Central memory CD8-positive, alpha-beta T cell (primary cell): Measurements from ENCODE around the gene TNFSF12.

Experiments used
- ATAC-seq: fragments of 150-1000 bp; cut with Tn5 transposase; replicated peaks from 2 replicates; pipeline ENCODE4 v1.10.0; 2022; ENCODE audit warnings: mild to moderate bottlenecking, moderate FRiP score, moderate number of reproducible peaks; ENCODE audit not compliant: poor library complexity, severe bottlenecking; ENCODE audit errors: extremely low read depth
- DNase-seq, 2 donors: peaks; one replicate each; pipeline ENCODE4 v3.0.0; 2021; ENCODE audit warnings: low spot score in 2 of 2
- H3K27ac Mint-ChIP-seq: one replicate; pipeline ENCODE4 v1.8.0; 2022; ENCODE audit warnings: low read depth, mild to moderate bottlenecking, moderate library complexity, mixed read lengths
- H3K27me3 Mint-ChIP-seq: one replicate; pipeline ENCODE4 v1.8.0; 2022; ENCODE audit warnings: mixed read lengths
- H3K36me3 Mint-ChIP-seq: one replicate; pipeline ENCODE4 v1.8.0; 2022; ENCODE audit warnings: mild to moderate bottlenecking, moderate library complexity, mixed read lengths; ENCODE audit not compliant: insufficient read depth
- H3K4me1 Mint-ChIP-seq: one replicate; pipeline ENCODE4 v1.8.0; 2022; ENCODE audit warnings: mixed read lengths
- H3K4me3 Mint-ChIP-seq: one replicate; pipeline ENCODE4 v1.8.0; 2022; ENCODE audit warnings: mild to moderate bottlenecking, moderate library complexity, mixed read lengths
- H3K9me3 Mint-ChIP-seq: one replicate; pipeline ENCODE4 v1.8.0; 2022; ENCODE audit warnings: mixed read lengths

The TNFSF12 gene

DNA sequence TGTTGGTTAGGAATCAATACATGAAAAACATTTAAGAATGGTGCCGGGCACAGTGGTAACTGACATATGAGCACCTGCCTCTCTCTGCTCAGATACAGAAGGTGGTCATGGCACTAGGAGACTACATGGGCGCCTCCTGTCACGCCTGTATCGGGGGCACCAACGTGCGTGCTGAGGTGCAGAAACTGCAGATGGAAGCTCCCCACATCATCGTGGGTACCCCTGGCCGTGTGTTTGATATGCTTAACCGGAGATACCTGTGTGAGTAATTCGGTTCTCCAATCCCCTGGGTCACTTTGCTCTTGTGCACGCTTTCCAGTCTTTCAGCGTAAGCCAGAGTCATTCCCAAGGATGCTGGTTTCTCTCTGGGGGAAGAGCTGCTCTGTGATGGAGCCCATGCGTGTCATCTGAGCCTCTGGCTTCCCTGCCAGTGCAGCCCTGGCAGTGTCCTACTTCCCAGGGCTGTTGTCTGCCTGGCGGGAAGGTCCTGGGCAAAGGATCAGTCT lies 27.6 kb downstream of the TNFSF12 start:
- peak overlapping the region; percentile 100 for H3K4me3 Mint-ChIP-seq
- ATAC-seq = no peak
- H3K27ac Mint-ChIP-seq = no peak overlapping the region
- H3K4me1 Mint-ChIP-seq = peaks cover 62% of the 10 kb centered on the region
- no peak for DNase-seq
- H3K27me3 Mint-ChIP-seq = no peaks in the 10 kb centered on the region
- peaks cover 83% of the 10 kb centered on the region for H3K36me3 Mint-ChIP-seq
- H3K9me3 Mint-ChIP-seq = no peaks in the 10 kb centered on the region

DNA sequence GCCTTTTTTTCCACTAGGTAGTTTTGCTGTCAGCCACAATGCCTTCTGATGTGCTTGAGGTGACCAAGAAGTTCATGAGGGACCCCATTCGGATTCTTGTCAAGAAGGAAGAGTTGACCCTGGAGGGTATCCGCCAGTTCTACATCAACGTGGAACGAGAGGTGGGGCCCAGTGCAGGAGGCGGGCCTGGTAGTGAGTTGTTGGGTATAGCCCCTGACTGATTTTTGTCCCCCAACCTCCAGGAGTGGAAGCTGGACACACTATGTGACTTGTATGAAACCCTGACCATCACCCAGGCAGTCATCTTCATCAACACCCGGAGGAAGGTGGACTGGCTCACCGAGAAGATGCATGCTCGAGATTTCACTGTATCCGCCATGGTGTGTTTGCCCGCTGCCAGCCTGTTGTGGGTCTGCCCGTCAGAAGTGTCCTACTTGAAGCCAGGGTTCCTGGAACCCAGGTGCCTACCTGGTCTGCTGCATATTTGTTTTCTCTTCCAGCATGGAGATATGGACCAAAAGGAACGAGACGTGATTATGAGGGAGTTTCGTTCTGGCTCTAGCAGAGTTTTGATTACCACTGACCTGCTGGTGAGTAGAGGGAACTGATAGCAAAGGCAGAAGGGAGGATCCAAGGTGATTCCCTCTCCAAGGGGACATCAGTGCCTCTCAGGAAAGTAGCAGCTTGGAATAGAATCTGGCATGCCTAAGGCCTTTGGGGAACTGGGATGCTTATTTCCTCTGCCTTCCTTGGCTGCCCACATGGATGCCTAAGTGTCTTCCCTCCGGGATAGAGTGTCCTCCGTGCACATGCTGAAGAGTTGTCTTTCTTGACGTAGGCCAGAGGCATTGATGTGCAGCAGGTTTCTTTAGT lies 28.7 kb downstream of the TNFSF12 start:
- no peaks in the 10 kb centered on the region for H3K9me3 Mint-ChIP-seq
- no peaks in the 10 kb centered on the region for H3K27me3 Mint-ChIP-seq
- DNase-seq (no peak), ATAC-seq (no peak)
- H3K36me3 Mint-ChIP-seq = peaks cover 82% of the 10 kb centered on the region
- no peak overlapping the region for H3K27ac Mint-ChIP-seq
- H3K4me1 Mint-ChIP-seq = peaks cover 58% of the 10 kb centered on the region
- H3K4me3 Mint-ChIP-seq = peak overlapping the region; percentile 29

GRCh38 chr17:7579001-7579833 lies 30.4 kb downstream of the TNFSF12 start, which contains the start of gene CD68:
TSS of gene CD68 (plus strand) at chr17:7579638. CDS start at chr17:7579678, 40 bp downstream.
- peak within 1 kb of the TSS; percentile 58 for H3K4me3 Mint-ChIP-seq
- no peaks in the 10 kb centered on the region for H3K27me3 Mint-ChIP-seq
- H3K36me3 Mint-ChIP-seq = peaks cover 72% of the 10 kb centered on the region
- ATAC-seq = peak; percentile 10
- H3K4me1 Mint-ChIP-seq = peaks cover 54% of the 10 kb centered on the region
- H3K9me3 Mint-ChIP-seq = no peaks in the 10 kb centered on the region
- DNase-seq = no peak
- H3K27ac Mint-ChIP-seq = peak within 1 kb of the TSS; percentile 77

DNA sequence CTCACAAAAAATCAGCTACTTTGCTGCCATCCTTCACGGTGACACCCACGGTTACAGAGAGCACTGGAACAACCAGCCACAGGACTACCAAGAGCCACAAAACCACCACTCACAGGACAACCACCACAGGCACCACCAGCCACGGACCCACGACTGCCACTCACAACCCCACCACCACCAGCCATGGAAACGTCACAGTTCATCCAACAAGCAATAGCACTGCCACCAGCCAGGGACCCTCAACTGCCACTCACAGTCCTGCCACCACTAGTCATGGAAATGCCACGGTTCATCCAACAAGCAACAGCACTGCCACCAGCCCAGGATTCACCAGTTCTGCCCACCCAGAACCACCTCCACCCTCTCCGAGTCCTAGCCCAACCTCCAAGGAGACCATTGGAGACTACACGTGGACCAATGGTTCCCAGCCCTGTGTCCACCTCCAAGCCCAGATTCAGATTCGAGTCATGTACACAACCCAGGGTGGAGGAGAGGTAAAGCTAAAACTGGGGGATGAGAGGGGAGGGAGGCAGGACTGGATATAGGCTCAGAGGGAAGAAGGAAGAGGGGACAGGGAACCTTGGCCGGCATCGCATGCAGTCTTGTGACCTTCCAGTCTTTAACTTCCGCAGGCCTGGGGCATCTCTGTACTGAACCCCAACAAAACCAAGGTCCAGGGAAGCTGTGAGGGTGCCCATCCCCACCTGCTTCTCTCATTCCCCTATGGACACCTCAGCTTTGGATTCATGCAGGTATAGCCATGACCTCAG lies 31.2 kb downstream of the TNFSF12 start:
- ATAC-seq (no peak), DNase-seq (no peak)
- H3K27me3 Mint-ChIP-seq = no peaks in the 10 kb centered on the region
- H3K9me3 Mint-ChIP-seq = no peaks in the 10 kb centered on the region
- H3K4me1 Mint-ChIP-seq = peaks cover 59% of the 10 kb centered on the region
- H3K36me3 Mint-ChIP-seq = peaks cover 66% of the 10 kb centered on the region
- H3K27ac Mint-ChIP-seq = peak overlapping the region; percentile 77
- H3K4me3 Mint-ChIP-seq = no peak overlapping the region

- Mint-ChIP-seq H3K4me3 (no peak overlapping the region), H3K9me3 (no peaks in the 10 kb centered on the region), H3K27me3 (no peaks in the 10 kb centered on the region), H3K4me1 (peaks cover 60% of the 10 kb centered on the region), H3K36me3 (peaks cover 59% of the 10 kb centered on the region), H3K27ac (peak overlapping the region; percentile 77)
- DNase-seq (no peak), ATAC-seq (no peak)
These were observed 32.0 kb downstream of the TNFSF12 start for GRCh38 chr17:7580604-7581575.

- peak overlapping the region; percentile 89 for H3K4me3 Mint-ChIP-seq
- H3K4me1 Mint-ChIP-seq = peaks cover 57% of the 10 kb centered on the region
- no peaks in the 10 kb centered on the region for H3K27me3 Mint-ChIP-seq
- no peak for DNase-seq
- H3K9me3 Mint-ChIP-seq = no peaks in the 10 kb centered on the region
- ATAC-seq = no peak
- H3K27ac Mint-ChIP-seq = peak overlapping the region; percentile 91
- peaks cover 46% of the 10 kb centered on the region for H3K36me3 Mint-ChIP-seq
These were observed 33.8 kb downstream of the TNFSF12 start for GRCh38 chr17:7582396-7583252.

DNA sequence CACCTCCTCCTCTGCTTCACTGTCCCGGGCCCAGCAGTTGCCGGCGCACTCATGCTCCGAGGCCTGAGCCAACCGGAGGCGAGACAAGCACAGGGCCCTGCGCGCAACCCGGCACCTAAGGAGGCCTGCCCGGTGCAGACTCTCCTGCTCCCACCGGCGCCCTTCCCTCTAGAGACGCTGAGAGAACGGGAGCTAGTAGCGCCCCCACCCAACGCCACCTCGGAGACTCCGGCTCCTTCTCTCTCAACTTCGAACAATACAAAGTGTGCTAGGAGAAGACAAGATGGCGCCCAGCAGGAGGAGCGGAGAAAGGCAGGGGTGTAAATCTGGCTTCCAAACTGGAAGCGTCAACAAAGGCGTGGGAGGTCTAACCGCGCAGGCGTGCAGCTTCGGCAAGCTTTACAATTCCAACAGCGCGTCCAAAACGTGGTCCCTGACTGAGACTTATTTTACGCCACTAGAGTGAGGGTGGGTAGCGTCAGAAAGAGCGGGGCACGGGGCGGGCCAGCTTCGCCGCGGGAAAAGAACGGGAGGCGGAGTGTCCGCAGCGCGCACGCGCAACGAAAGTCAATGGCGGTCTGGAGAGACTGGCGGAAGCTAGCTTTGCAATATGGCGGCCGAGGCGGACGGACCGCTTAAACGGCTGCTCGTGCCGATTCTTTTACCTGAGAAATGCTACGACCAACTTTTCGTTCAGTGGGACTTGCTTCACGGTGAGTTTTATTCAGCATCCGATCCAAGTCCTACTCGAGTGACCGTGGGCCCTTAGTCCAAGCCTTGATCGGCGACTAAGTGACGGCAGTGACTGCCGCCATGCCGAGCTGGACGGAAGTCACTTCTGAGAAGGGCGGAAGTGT lies 34.6 kb downstream of the TNFSF12 start, which contains the start of gene MPDU1:
Gene MPDU1, plus strand, starts transcription at position 600 of the 857 bp plus-strand sequence. Its CDS starts 11 bp downstream, at position 611.
- peak within 1 kb of the TSS; percentile 91 for H3K27ac Mint-ChIP-seq
- peaks cover 57% of the 10 kb centered on the region for H3K4me1 Mint-ChIP-seq
- H3K4me3 Mint-ChIP-seq = peak within 1 kb of the TSS; percentile 89
- H3K27me3 Mint-ChIP-seq = no peaks in the 10 kb centered on the region
- DNase-seq (peak; percentile 90 to 95), ATAC-seq (peak; percentile 91)
- H3K9me3 Mint-ChIP-seq = no peaks in the 10 kb centered on the region
- H3K36me3 Mint-ChIP-seq = peaks cover 38% of the 10 kb centered on the region

GRCh38 chr17:7586673-7587419 lies 38.0 kb downstream of the TNFSF12 start:
- DNase-seq (no peak), ATAC-seq (no peak)
- peaks cover 32% of the 10 kb centered on the region for H3K4me1 Mint-ChIP-seq
- no peaks in the 10 kb centered on the region for H3K9me3 Mint-ChIP-seq
- no peak overlapping the region for H3K4me3 Mint-ChIP-seq
- peaks cover 21% of the 10 kb centered on the region for H3K36me3 Mint-ChIP-seq
- H3K27ac Mint-ChIP-seq = peak overlapping the region; percentile 74
- H3K27me3 Mint-ChIP-seq = no peaks in the 10 kb centered on the region

- ATAC-seq (no peak), DNase-seq (no peak)
- Mint-ChIP-seq H3K4me3 (no peak overlapping the region), H3K4me1 (peaks cover 26% of the 10 kb centered on the region), H3K27me3 (no peaks in the 10 kb centered on the region), H3K9me3 (no peaks in the 10 kb centered on the region), H3K36me3 (peaks cover 22% of the 10 kb centered on the region), H3K27ac (peak overlapping the region; percentile 74)
These were observed 38.7 kb downstream of the TNFSF12 start for GRCh38 chr17:7587420-7588151.
